Keratinocyte (primary cell): ENCODE data around the gene EHMT1. TPM values are rescaled to one million over a fixed set of nuclear protein-coding genes. Genes with fewer than 3 reads are reported as not detected.
A peak's percentile ranks its signal among the peaks of the same experiment; 100 is the strongest.

Experiments used
- DNase-seq: peaks from one replicate; pipeline ENCODE4 v3.0.0-alpha.2; 2011; ENCODE audit warnings: low read depth, missing footprints, low spot score
- FAIRE-seq: peaks from 2 replicates; lab custom pipeline; 2011; peaks lifted over from hg19 to GRCh38; lab: Jason Lieb, UNC
- H2AFZ ChIP-seq: 2 replicates; pipeline ENCODE4 v1.6.0; 2012; ENCODE audit warnings: low read length, control low read depth, inconsistent platforms; ENCODE audit not compliant: control insufficient read depth
- H3K27ac ChIP-seq: 2 replicates; pipeline ENCODE4 v1.5.1; 2011; ENCODE audit warnings: low read length; ENCODE audit not compliant: control insufficient read depth, insufficient read depth
- H3K27me3 ChIP-seq: 3 replicates; pipeline ENCODE4 v1.6.0; 2011; ENCODE audit warnings: low read length; ENCODE audit not compliant: control insufficient read depth, insufficient read depth; ENCODE audit errors: extremely low read depth
- H3K36me3 ChIP-seq, 2 experiments: 2 replicates in 1 of 2; 3 replicates in 1 of 2; pipeline ENCODE4 v1.5.1; 2011; ENCODE audit warnings: low read length in 2 of 2, mild to moderate bottlenecking in 1 of 2; ENCODE audit not compliant: control insufficient read depth in 2 of 2, insufficient read depth in 2 of 2; ENCODE audit errors: extremely low read depth in 1 of 2
- H3K4me1 ChIP-seq: 3 replicates; pipeline ENCODE4 v1.5.1; 2011; ENCODE audit warnings: low read length; ENCODE audit not compliant: control insufficient read depth, insufficient read depth; ENCODE audit errors: extremely low read depth
- H3K4me2 ChIP-seq: 3 replicates; pipeline ENCODE4 v1.6.0; 2011; ENCODE audit warnings: low read depth, low read length; ENCODE audit not compliant: control insufficient read depth, insufficient read depth; ENCODE audit errors: extremely low read depth
- H3K4me3 ChIP-seq, 3 experiments: fragments of 200-600 bp in 1 of 3; sonication (generic) in 1 of 3; 2 replicates in 2 of 3; 3 replicates in 1 of 3; pipeline ENCODE4 v1.5.1; 2011 to 2016; ENCODE audit warnings: low read length in 3 of 3, mild to moderate bottlenecking in 3 of 3, control low read depth in 2 of 3, inconsistent platforms in 1 of 3, low read depth in 1 of 3, mixed read lengths in 1 of 3, mixed run types in 1 of 3, moderate library complexity in 1 of 3; ENCODE audit not compliant: control insufficient read depth in 2 of 3, insufficient read depth in 2 of 3; ENCODE audit errors: extremely low read depth in 1 of 3
- H3K79me2 ChIP-seq: 2 replicates; pipeline ENCODE4 v1.6.0; 2012; ENCODE audit warnings: low read length; ENCODE audit not compliant: control insufficient read depth, insufficient read depth
- H3K9ac ChIP-seq: 3 replicates; pipeline ENCODE4 v1.6.0; 2011; ENCODE audit warnings: low read length; ENCODE audit not compliant: control insufficient read depth, insufficient read depth; ENCODE audit errors: extremely low read depth
- H3K9me1 ChIP-seq: 3 replicates; pipeline ENCODE4 v1.6.0; 2011; ENCODE audit warnings: low read length; ENCODE audit not compliant: control insufficient read depth, insufficient read depth; ENCODE audit errors: extremely low read depth
- H3K9me3 ChIP-seq: 2 replicates; pipeline ENCODE4 v1.5.1; 2012; ENCODE audit warnings: low read depth, low read length; ENCODE audit not compliant: control insufficient read depth
- H4K20me1 ChIP-seq: 3 replicates; pipeline ENCODE4 v1.6.0; 2011; ENCODE audit warnings: low read length; ENCODE audit not compliant: control insufficient read depth, insufficient read depth; ENCODE audit errors: extremely low read depth
- EZH2 ChIP-seq: IDR thresholded peaks from one replicate; pipeline ENCODE4 v1.6.1; 2012; ENCODE audit warnings: inconsistent platforms, mild to moderate bottlenecking, low read length, moderate library complexity
- dilution Hi-C: fragments of 300-500 bp; cut with MboI; formaldehyde crosslinking; loops from one replicate; pipeline ENCODE4 v1.7.0; 2020; ENCODE audit warnings: low sequenced_read_pairs; ENCODE audit not compliant: extremely low pct_ligation_motif_present
- polyA plus RNA-seq, 5 experiments: library from polyadenylated mRNA; depleted of rRNA in 3 of 5; stranded (reverse) in 3 of 5; stranded (forward) in 1 of 5; unstranded in 1 of 5; fragments of >200 nt; gene quantifications; 1 replicate in 1 of 5; 2 replicates in 3 of 5; 3 replicates in 1 of 5; pipeline versions ENCODE4 v1.2.1 to v1.2.3, GENCODE V29; 2011 to 2012; ENCODE audit warnings: missing spikeins in 2 of 5, low read depth in 1 of 5, low replicate concordance in 1 of 5
- TF ChIP-seq, protein P1 (sequence below), 3 experiments: IDR thresholded peaks in 1 of 3; conservative IDR thresholded peaks in 1 of 3; optimal IDR thresholded peaks in 1 of 3; 2 replicates in 2 of 3; 3 replicates in 1 of 3; pipeline versions ENCODE3 to v1.5.1; 2011; ENCODE audit warnings: low read length in 3 of 3, mild to moderate bottlenecking in 3 of 3, moderate library complexity in 2 of 3, control low read depth in 1 of 3, inconsistent platforms in 1 of 3; ENCODE audit not compliant: insufficient read depth in 2 of 3; ENCODE audit errors: extremely low read depth in 1 of 3

The EHMT1 gene
- polyA plus RNA-seq, 1 donor (not counting 4 experiments of a cell fraction or from before 2014, with no cell fraction given), result 25.9 TPM

DNA sequence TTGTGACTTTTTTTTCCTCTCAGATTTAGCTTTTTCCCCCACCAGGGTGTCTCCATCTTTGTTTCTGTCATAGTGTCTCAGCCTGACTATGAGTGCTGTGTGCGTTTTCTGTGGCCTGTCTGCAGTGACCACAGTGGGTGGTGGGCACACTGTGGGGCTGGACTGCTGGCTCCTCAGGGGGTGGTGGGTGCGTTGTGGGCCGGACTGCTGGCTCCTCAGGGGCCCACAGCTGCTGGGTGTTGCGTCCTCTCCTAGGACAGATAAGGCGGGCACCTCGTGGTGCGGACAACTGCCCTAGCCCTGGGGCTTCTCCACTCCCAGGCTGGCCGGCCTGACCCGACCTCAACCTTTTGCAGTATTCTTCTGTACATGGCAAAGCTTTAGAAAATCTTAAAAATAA is 100.4 kb downstream of the EHMT1 start:
- no peak for FAIRE-seq
- no peak overlapping the region for H3K27ac ChIP-seq
- dilution Hi-C loops, result no loop called here

DNA sequence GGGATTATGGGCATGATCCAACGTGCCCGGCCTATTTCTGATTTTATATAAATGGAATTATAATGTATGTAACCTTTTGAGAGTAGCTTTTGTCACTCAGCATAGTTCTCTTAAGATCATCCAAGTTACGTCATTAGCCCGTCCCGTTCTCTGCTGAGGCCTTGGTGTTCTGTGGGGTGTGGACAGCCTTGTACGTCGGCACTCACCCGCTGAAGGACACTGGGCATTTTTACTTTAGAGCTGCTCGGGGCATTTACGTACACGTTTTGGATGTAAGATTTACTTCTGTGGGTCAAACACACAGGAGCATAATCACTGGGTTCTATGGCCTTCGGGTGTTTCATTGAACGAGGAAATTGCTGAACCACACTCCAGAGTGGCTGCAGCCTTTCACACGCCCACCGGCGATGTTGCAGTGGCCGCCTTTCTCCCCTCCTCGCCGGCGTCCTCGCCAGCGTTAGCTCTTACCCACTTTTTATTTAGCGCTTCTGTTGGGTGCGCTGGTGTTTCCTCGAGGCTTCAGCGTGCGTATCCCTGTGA is 101.8 kb downstream of the EHMT1 start:
- TF ChIP-seq, protein P1, sequence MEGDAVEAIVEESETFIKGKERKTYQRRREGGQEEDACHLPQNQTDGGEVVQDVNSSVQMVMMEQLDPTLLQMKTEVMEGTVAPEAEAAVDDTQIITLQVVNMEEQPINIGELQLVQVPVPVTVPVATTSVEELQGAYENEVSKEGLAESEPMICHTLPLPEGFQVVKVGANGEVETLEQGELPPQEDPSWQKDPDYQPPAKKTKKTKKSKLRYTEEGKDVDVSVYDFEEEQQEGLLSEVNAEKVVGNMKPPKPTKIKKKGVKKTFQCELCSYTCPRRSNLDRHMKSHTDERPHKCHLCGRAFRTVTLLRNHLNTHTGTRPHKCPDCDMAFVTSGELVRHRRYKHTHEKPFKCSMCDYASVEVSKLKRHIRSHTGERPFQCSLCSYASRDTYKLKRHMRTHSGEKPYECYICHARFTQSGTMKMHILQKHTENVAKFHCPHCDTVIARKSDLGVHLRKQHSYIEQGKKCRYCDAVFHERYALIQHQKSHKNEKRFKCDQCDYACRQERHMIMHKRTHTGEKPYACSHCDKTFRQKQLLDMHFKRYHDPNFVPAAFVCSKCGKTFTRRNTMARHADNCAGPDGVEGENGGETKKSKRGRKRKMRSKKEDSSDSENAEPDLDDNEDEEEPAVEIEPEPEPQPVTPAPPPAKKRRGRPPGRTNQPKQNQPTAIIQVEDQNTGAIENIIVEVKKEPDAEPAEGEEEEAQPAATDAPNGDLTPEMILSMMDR (optimal IDR thresholded peaks at IDR 0.05 in 1 of 3, IDR thresholded peaks at IDR 0.05 in 1 of 3, conservative IDR thresholded peaks at IDR 0.05 in 1 of 3; ENCODE audit: extremely low read depth in 1 of 3, insufficient read depth in 2 of 3, low read length in 3 of 3), result no peak
- no peak for TF ChIP-seq EZH2
- Histone ChIP-seq H2AFZ (no peak overlapping the region), H3K27ac (peak overlapping the region; percentile 56), H3K4me3 (no peak overlapping the region), H3K4me2 (no peak overlapping the region), H4K20me1 (peaks cover 12% of the 10 kb centered on the region), H3K27me3 (no peaks in the 10 kb centered on the region), H3K9ac (no peak overlapping the region), H3K9me1 (peaks cover 3% of the 10 kb centered on the region), H3K79me2 (peaks cover 32% of the 10 kb centered on the region), H3K9me3 (no peaks in the 10 kb centered on the region), H3K36me3 (peaks cover 13 to 15% of the 10 kb centered on the region in 2 experiments), H3K4me1 (peaks cover 15% of the 10 kb centered on the region)
- DNase-seq (peak; percentile 68), FAIRE-seq (peak; percentile 41)
- dilution Hi-C loops, result no loop called here

More for the DNA sequence above, 100.4 kb downstream of the EHMT1 start:
- no peak overlapping the region for H3K9ac ChIP-seq
- H3K9me1 ChIP-seq, result no peaks in the 10 kb centered on the region
- no peak for TF ChIP-seq EZH2
- TF ChIP-seq, protein P1 (optimal IDR thresholded peaks at IDR 0.05 in 1 of 3, IDR thresholded peaks at IDR 0.05 in 1 of 3, conservative IDR thresholded peaks at IDR 0.05 in 1 of 3; ENCODE audit: extremely low read depth in 1 of 3, insufficient read depth in 2 of 3, low read length in 3 of 3), result no peak
- no peaks in the 10 kb centered on the region for H3K9me3 ChIP-seq
- H4K20me1 ChIP-seq, result no peaks in the 10 kb centered on the region
- peaks cover 15% of the 10 kb centered on the region for H3K4me1 ChIP-seq
- H3K36me3 ChIP-seq, result peaks cover 4 to 7% of the 10 kb centered on the region in 2 experiments
- no peaks in the 10 kb centered on the region for H3K27me3 ChIP-seq
- no peak overlapping the region for H3K4me3 ChIP-seq
- peaks cover 28% of the 10 kb centered on the region for H3K79me2 ChIP-seq
- H2AFZ ChIP-seq, result no peak overlapping the region
- no peak overlapping the region for H3K4me2 ChIP-seq
- no peak for DNase-seq
